Measurements from ENCODE around the gene SMURF1.

GRCh38 chr7:99142727-99143520 lies 984 bp downstream of the SMURF1 start:
- TF ChIP-seq EZH2 (IDR thresholded peaks at IDR 0.05; ENCODE audit: borderline replicate concordance, insufficient read depth, low read length, poor library complexity, severe bottlenecking), result no peak
- no peak for TF ChIP-seq CTCF (IDR thresholded peaks at IDR 0.05; ENCODE audit: poor library complexity, severe bottlenecking)
- TF ChIP-seq SMC3 (conservative IDR thresholded peaks at IDR 0.05; ENCODE audit: poor library complexity), result no peak
- no peak for TF ChIP-seq EP300 (conservative IDR thresholded peaks at IDR 0.05; ENCODE audit: poor library complexity, severe bottlenecking)
- TF ChIP-seq MXI1 (conservative IDR thresholded peaks at IDR 0.05; ENCODE audit: poor library complexity, severe bottlenecking), result no peak
- TF ChIP-seq POLR2AphosphoS5 (IDR thresholded peaks at IDR 0.05), result no peak
- no peak for TF ChIP-seq RAD21 (conservative IDR thresholded peaks at IDR 0.05)
